Astrocyte (in vitro differentiated cells and primary cell): ENCODE results near the gene SPSB3. TPM values are rescaled to one million over a fixed set of nuclear protein-coding genes. Genes with fewer than 3 reads are reported as not detected.
A peak's percentile ranks its signal among the peaks of the same experiment; 100 is the strongest.

Experiments
- DNase-seq: peaks from one replicate; pipeline ENCODE4 v3.0.0-alpha.2; 2010; ENCODE audit warnings: low read depth
- FAIRE-seq: peaks from 2 replicates; lab custom pipeline; 2011; peaks lifted over from hg19 to GRCh38; lab: Jason Lieb, UNC
- H2AFZ ChIP-seq: 2 replicates; pipeline ENCODE4 v1.6.0; 2012; ENCODE audit warnings: low read depth, low read length, inconsistent platforms
- H3K27ac ChIP-seq: 2 replicates; pipeline ENCODE4 v1.5.1; 2011; ENCODE audit warnings: low read depth, low read length, inconsistent platforms
- H3K27me3 ChIP-seq: 2 replicates; pipeline ENCODE4 v1.6.0; 2011; ENCODE audit warnings: low read length, inconsistent platforms; ENCODE audit not compliant: insufficient read depth
- H3K36me3 ChIP-seq: 2 replicates; pipeline ENCODE4 v1.5.1; 2011; ENCODE audit warnings: low read length, inconsistent platforms; ENCODE audit not compliant: insufficient read depth
- H3K4me1 ChIP-seq: 2 replicates; pipeline ENCODE4 v1.5.1; 2011; ENCODE audit warnings: low read length, inconsistent platforms; ENCODE audit not compliant: insufficient read depth
- H3K4me2 ChIP-seq: 2 replicates; pipeline ENCODE4 v1.6.0; 2012; ENCODE audit warnings: low read length, inconsistent platforms
- H3K4me3 ChIP-seq: 2 replicates; pipeline ENCODE4 v1.5.1; 2011; ENCODE audit warnings: low read depth, mild to moderate bottlenecking, low read length, inconsistent platforms; ENCODE audit not compliant: insufficient read depth
- H3K79me2 ChIP-seq: 2 replicates; pipeline ENCODE4 v1.6.0; 2012; ENCODE audit warnings: mild to moderate bottlenecking, low read length, inconsistent platforms; ENCODE audit not compliant: insufficient read depth
- H3K9ac ChIP-seq: 2 replicates; pipeline ENCODE4 v1.6.0; 2012; ENCODE audit warnings: mild to moderate bottlenecking, low read length, inconsistent platforms
- H3K9me3 ChIP-seq: 2 replicates; pipeline ENCODE4 v1.5.1; 2012; ENCODE audit warnings: low read depth, mild to moderate bottlenecking, low read length, inconsistent platforms; ENCODE audit not compliant: insufficient read depth
- H4K20me1 ChIP-seq: 2 replicates; pipeline ENCODE4 v1.6.0; 2012; ENCODE audit warnings: low read length, inconsistent platforms; ENCODE audit not compliant: insufficient read depth
- H3K27ac Mint-ChIP-seq: one replicate; pipeline ENCODE4 v1.8.0; 2021; ENCODE audit warnings: mild to moderate bottlenecking, mixed read lengths; ENCODE audit not compliant: unreplicated experiment
- H3K27me3 Mint-ChIP-seq: one replicate; pipeline ENCODE4 v1.8.0; 2021; ENCODE audit warnings: low read depth, mixed read lengths; ENCODE audit not compliant: unreplicated experiment
- H3K36me3 Mint-ChIP-seq: one replicate; pipeline ENCODE4 v1.8.0; 2021; ENCODE audit warnings: low read depth, mixed read lengths; ENCODE audit not compliant: unreplicated experiment
- H3K4me1 Mint-ChIP-seq: one replicate; pipeline ENCODE4 v1.8.0; 2021; ENCODE audit warnings: low read depth, mixed read lengths; ENCODE audit not compliant: unreplicated experiment
- H3K4me3 Mint-ChIP-seq: one replicate; pipeline ENCODE4 v1.8.0; 2021; ENCODE audit warnings: mild to moderate bottlenecking, moderate library complexity, mixed read lengths; ENCODE audit not compliant: unreplicated experiment
- H3K9me3 Mint-ChIP-seq: one replicate; pipeline ENCODE4 v1.8.0; 2021; ENCODE audit warnings: mild to moderate bottlenecking, mixed read lengths; ENCODE audit not compliant: unreplicated experiment
- CTCF ChIP-seq: IDR thresholded peaks from 2 replicates; pipeline ENCODE4 v1.5.1; 2011; ENCODE audit warnings: low read depth, mild to moderate bottlenecking, inconsistent platforms, low read length, moderate library complexity; ENCODE audit not compliant: insufficient read depth
- EZH2 ChIP-seq: IDR thresholded peaks from 2 replicates; pipeline ENCODE4 v1.6.1; 2012; ENCODE audit warnings: mild to moderate bottlenecking, low read length, inconsistent platforms; ENCODE audit not compliant: insufficient read depth
- total RNA-seq: library from RNA; stranded (reverse); gene quantifications from 2 replicates; pipeline ENCODE4 v1.2.1, GENCODE V29; 2021

The SPSB3 gene
- total RNA-seq, 1 donor from 2014 or later: 23.3 TPM

GRCh38 chr16:1830213-1830612 is 47.8 kb upstream of the SPSB3 start:
- no peak overlapping the region for H3K27ac Mint-ChIP-seq
- H3K9me3 ChIP-seq: no peaks in the 10 kb centered on the region
- peaks cover 6% of the 10 kb centered on the region for H3K36me3 ChIP-seq
- no peak overlapping the region for H3K27ac ChIP-seq
- no peak overlapping the region for H3K4me3 ChIP-seq
- H3K4me1 ChIP-seq: peaks cover 5% of the 10 kb centered on the region
- no peak overlapping the region for H2AFZ ChIP-seq
- no peak overlapping the region for H3K4me2 ChIP-seq
- FAIRE-seq (no peak), DNase-seq (no peak)
- TF ChIP-seq EZH2: no peak
- H4K20me1 ChIP-seq: peaks cover 24% of the 10 kb centered on the region
- H3K4me1 Mint-ChIP-seq: peaks cover 12% of the 10 kb centered on the region
- no peak overlapping the region for H3K9ac ChIP-seq
- H3K27me3 Mint-ChIP-seq: no peaks in the 10 kb centered on the region
- H3K4me3 Mint-ChIP-seq: no peak overlapping the region
- peaks cover 6% of the 10 kb centered on the region for H3K36me3 Mint-ChIP-seq
- H3K9me3 Mint-ChIP-seq: peaks cover 5% of the 10 kb centered on the region
- H3K27me3 ChIP-seq: no peaks in the 10 kb centered on the region
- H3K79me2 ChIP-seq: peaks cover 32% of the 10 kb centered on the region

GRCh38 chr16:1828645-1829410 is 46.5 kb upstream of the SPSB3 start:
- Mint-ChIP-seq H3K36me3 (peaks cover 6% of the 10 kb centered on the region), H3K27me3 (no peaks in the 10 kb centered on the region), H3K27ac (no peak overlapping the region), H3K4me3 (peak overlapping the region; percentile 91), H3K9me3 (peaks cover 5% of the 10 kb centered on the region), H3K4me1 (peaks cover 12% of the 10 kb centered on the region)
- H3K27me3 ChIP-seq: no peaks in the 10 kb centered on the region
- H3K4me1 ChIP-seq: peaks cover 5% of the 10 kb centered on the region
- DNase-seq: no peak
- H2AFZ ChIP-seq: no peak overlapping the region
- no peak overlapping the region for H3K9ac ChIP-seq
- TF ChIP-seq EZH2 (no peak), CTCF (no peak)
- peaks cover 34% of the 10 kb centered on the region for H3K79me2 ChIP-seq
- peak overlapping the region; percentile 94 for H3K4me2 ChIP-seq
- no peak overlapping the region for H3K27ac ChIP-seq
- H3K4me3 ChIP-seq: peak overlapping the region; percentile 99
- no peak for FAIRE-seq
- peaks cover 6% of the 10 kb centered on the region for H3K36me3 ChIP-seq
- no peaks in the 10 kb centered on the region for H3K9me3 ChIP-seq
- H4K20me1 ChIP-seq: peaks cover 34% of the 10 kb centered on the region

GRCh38 chr16:1826691-1827573 is 44.6 kb upstream of the SPSB3 start, which contains the start of the genes FAHD1 and HAGH:
FAHD1 (plus strand) TSS chr16:1827206; CDS start chr16:1827239, 33 bp downstream.
HAGH (minus strand) TSS chr16:1826825; CDS start chr16:1826787, 38 bp downstream.
- peaks cover 10% of the 10 kb centered on the region for H3K4me1 Mint-ChIP-seq
- peak within 1 kb of the TSS; percentile 91 for H3K4me3 Mint-ChIP-seq
- peaks cover 2% of the 10 kb centered on the region for H3K36me3 Mint-ChIP-seq
- Histone ChIP-seq H3K9ac (peak within 1 kb of the TSS; percentile 88), H3K36me3 (peaks cover 6% of the 10 kb centered on the region), H4K20me1 (peaks cover 35% of the 10 kb centered on the region), H3K4me2 (peak within 1 kb of the TSS; percentile 94), H3K4me1 (peaks cover 5% of the 10 kb centered on the region), H3K27ac (peak within 1 kb of the TSS; percentile 86), H3K79me2 (peaks cover 34% of the 10 kb centered on the region), H3K27me3 (no peaks in the 10 kb centered on the region), H3K9me3 (no peaks in the 10 kb centered on the region), H2AFZ (peak within 1 kb of the TSS; percentile 100), H3K4me3 (peak within 1 kb of the TSS; percentile 99)
- H3K27me3 Mint-ChIP-seq: no peaks in the 10 kb centered on the region
- DNase-seq: peak; percentile 94
- TF ChIP-seq CTCF: no peak
- peak; percentile 29 for TF ChIP-seq EZH2
- no peak for FAIRE-seq
- H3K27ac Mint-ChIP-seq: peak within 1 kb of the TSS; percentile 93
- H3K9me3 Mint-ChIP-seq: no peaks in the 10 kb centered on the region
